Lower lobe of right lung (tissue), 2 donors: ENCODE measurements around the gene MREG. TPM values are rescaled to one million over a fixed set of nuclear protein-coding genes. Genes with fewer than 3 reads are reported as not detected.

Source experiments
- ATAC-seq, 2 donors: fragments of 200-7000 bp; cut with Tn5 transposase; one replicate each; pipeline ENCODE4 v1.9.1; 2020 to 2022; ENCODE audit warnings: mild to moderate bottlenecking in 2 of 2, moderate library complexity in 2 of 2
- DNase-seq: peaks from one replicate; pipeline ENCODE4 v3.0.0-alpha.2; 2020
- H3K27ac ChIP-seq: fragments of 200-600 bp; one replicate; pipeline ENCODE4 v1.8.0; 2022
- H3K27me3 ChIP-seq: fragments of 200-600 bp; one replicate; pipeline ENCODE4 v1.8.0; 2022; ENCODE audit warnings: low read depth
- H3K36me3 ChIP-seq: fragments of 200-600 bp; one replicate; pipeline ENCODE4 v1.8.0; 2022; ENCODE audit warnings: mild to moderate bottlenecking
- H3K4me1 ChIP-seq: fragments of 200-600 bp; one replicate; pipeline ENCODE4 v1.8.0; 2022
- H3K4me3 ChIP-seq: fragments of 200-600 bp; one replicate; pipeline ENCODE4 v1.8.0; 2022; ENCODE audit warnings: mild to moderate bottlenecking
- H3K9me3 ChIP-seq: fragments of 200-600 bp; one replicate; pipeline ENCODE4 v1.8.0; 2022
- intact Hi-C: fragments of 100-400 bp; cut with DNase I; formaldehyde crosslinking; loops from one replicate; pipeline ENCODE4 v1.11.0; 2022
- total RNA-seq: library from RNA; stranded (reverse); fragmentation: NEBNext Ultra II Directional; extraction: Animal tissue kit (Norgen Biotek cat#: 25700); gene quantifications from one replicate; pipeline ENCODE4 v1.2.1, GENCODE V29; 2021
- TF ChIP-seq, protein P1 (sequence below): fragments of 200-600 bp; IDR thresholded peaks from one replicate; pipeline ENCODE4 v1.8.0; 2022; ENCODE audit warnings: antibody characterized with exemption, mild to moderate bottlenecking
- donor health status: DM: no; HTN: yes; CAD: no; lungs with severe emphysema.

Gene MREG
- total RNA-seq, 1 donor from 2014 or later: 12.7 TPM

DNA sequence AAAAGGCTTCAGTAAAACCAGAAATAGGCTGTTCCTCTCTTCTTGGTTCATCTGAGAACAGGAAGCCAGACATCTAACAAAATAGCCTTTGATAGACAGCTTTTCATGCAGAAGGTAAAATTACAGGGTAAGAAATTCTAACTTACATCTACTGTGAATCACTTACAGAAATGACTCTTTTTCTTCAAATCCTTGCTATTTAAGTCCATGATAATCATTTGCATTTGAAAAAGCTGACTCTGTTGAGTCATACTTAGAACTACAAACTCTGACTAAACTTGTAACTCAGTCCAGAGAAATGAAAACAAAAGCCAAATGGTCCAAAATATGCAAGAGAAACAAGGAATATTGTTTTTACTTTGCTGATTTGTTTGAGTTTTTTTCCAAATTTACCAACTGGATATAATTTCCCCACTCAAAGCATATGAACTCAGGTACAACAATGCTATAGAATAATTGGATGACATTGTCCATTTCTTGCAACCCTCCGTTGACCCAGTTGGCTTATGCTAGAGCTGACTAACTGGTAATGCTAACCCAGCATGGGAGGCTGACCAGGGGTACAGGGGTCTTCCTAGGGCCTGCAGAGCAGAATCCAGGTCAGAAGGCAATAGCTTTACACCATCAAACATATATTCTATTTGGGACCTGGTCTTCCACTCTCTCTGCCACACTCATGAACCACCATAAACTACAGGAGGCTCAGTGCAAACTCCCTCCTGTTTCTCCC, 18.8 kb upstream of the MREG start:
- ATAC-seq: no peak
- TF ChIP-seq, protein P1, sequence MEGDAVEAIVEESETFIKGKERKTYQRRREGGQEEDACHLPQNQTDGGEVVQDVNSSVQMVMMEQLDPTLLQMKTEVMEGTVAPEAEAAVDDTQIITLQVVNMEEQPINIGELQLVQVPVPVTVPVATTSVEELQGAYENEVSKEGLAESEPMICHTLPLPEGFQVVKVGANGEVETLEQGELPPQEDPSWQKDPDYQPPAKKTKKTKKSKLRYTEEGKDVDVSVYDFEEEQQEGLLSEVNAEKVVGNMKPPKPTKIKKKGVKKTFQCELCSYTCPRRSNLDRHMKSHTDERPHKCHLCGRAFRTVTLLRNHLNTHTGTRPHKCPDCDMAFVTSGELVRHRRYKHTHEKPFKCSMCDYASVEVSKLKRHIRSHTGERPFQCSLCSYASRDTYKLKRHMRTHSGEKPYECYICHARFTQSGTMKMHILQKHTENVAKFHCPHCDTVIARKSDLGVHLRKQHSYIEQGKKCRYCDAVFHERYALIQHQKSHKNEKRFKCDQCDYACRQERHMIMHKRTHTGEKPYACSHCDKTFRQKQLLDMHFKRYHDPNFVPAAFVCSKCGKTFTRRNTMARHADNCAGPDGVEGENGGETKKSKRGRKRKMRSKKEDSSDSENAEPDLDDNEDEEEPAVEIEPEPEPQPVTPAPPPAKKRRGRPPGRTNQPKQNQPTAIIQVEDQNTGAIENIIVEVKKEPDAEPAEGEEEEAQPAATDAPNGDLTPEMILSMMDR: no peak
- Histone ChIP-seq H3K4me1 (no peaks in the 10 kb centered on the region), H3K36me3 (peaks cover 19% of the 10 kb centered on the region), H3K4me3 (no peak overlapping the region), H3K27ac (no peak overlapping the region), H3K27me3 (no peaks in the 10 kb centered on the region), H3K9me3 (no peaks in the 10 kb centered on the region)
- intact Hi-C loops: no loop called here
- DNase-seq: no peak

DNA sequence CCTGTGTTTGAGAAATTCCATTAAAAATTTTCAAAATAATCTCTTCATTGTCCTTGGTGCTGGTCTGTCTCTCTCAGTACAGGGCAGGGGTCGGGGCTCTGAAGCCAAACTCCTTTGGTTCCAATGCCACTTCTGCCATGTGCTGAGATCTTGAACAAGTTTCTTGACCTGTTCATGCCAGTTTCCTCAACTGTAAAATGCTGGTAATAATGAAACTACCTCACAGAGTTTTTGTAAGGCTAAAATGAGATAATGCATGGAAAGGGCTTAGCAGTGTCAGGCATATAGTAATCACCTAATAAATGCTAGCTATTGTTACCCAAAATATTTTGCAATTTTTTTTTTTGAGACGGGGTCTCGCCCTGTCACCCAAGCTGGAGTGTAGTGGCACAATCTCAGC, 16.9 kb upstream of the MREG start:
- intact Hi-C loops: no loop called here
- ATAC-seq: no peak
- no peak overlapping the region for H3K27ac ChIP-seq
- peaks cover 17% of the 10 kb centered on the region for H3K36me3 ChIP-seq
- no peaks in the 10 kb centered on the region for H3K27me3 ChIP-seq
- H3K4me3 ChIP-seq: no peak overlapping the region
- H3K4me1 ChIP-seq: peaks cover 3% of the 10 kb centered on the region
- TF ChIP-seq, protein P1: no peak
- no peak for DNase-seq
- H3K9me3 ChIP-seq: no peaks in the 10 kb centered on the region

DNA sequence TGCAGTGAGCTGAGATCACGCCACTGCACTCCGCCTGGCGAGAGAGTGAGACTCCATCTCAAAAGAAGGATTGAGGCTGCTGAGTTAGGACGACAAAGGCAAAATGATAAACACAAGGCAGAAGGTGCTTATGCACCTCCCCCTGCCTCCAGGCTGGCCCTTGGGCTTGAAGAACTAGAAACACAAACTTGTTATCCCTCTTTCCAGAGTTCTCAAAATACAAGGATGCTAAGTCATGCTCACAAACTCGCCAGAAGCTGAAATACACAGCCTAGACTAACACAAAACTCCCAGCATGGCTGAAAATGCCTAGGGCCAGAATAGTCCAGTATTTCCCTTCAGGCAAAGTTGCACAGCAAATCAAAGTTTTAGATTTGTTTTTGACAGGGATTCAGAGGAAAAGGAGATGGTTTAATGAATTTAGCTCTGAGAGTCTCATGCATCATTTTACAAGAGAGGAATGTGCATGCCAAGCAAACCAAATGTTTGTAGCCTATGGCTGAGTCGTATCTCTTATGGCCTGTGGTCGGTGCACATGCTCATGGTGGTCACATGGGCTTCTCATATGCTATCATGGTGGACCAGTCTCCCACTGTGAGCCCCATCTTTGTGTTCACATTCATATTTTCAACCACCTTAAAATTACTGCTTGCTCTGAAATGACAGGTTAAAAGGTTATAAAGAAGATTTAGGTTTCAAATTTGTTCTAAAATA, 16.2 kb upstream of the MREG start:
- H3K4me1 ChIP-seq: peaks cover 3% of the 10 kb centered on the region
- H3K27me3 ChIP-seq: no peaks in the 10 kb centered on the region
- H3K9me3 ChIP-seq: no peaks in the 10 kb centered on the region
- no peak for DNase-seq
- ATAC-seq: no peak
- no peak overlapping the region for H3K4me3 ChIP-seq
- TF ChIP-seq, protein P1: no peak
- peaks cover 17% of the 10 kb centered on the region for H3K36me3 ChIP-seq
- H3K27ac ChIP-seq: no peak overlapping the region
- intact Hi-C loops: no loop called here

DNA sequence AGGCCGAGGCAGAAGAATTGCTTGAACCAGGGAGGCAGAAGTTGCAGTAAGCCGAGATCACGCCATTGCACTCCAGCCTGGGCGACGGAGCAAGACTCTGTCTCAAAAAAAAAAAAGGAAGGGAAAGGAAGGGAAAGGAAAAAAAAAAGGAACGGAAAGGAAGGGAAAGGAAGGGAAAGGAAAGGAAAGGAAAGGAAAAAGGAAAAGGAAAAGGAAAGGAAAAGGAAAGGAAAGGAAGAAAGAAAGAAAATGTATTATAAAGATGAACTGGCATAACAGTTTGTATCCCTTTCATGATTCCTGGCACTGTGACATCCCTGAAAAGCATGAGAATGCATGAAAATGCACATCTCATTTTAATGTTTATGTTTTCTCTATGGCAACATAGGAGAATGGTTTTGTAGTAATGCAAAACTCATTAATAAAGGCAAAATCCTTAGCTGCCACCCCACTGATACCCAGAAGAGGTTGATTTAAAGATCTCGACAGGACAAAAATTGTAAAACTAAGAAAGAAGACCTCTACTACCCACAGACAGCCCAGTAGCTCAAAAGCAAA, 11.5 kb upstream of the MREG start:
- Histone ChIP-seq H3K4me3 (no peak overlapping the region), H3K36me3 (peaks cover 14% of the 10 kb centered on the region), H3K27me3 (no peaks in the 10 kb centered on the region), H3K27ac (no peak overlapping the region), H3K9me3 (no peaks in the 10 kb centered on the region), H3K4me1 (peaks cover 3% of the 10 kb centered on the region)
- no peak for ATAC-seq
- no peak for DNase-seq
- TF ChIP-seq, protein P1: no peak
- intact Hi-C loops: no loop called here

DNA sequence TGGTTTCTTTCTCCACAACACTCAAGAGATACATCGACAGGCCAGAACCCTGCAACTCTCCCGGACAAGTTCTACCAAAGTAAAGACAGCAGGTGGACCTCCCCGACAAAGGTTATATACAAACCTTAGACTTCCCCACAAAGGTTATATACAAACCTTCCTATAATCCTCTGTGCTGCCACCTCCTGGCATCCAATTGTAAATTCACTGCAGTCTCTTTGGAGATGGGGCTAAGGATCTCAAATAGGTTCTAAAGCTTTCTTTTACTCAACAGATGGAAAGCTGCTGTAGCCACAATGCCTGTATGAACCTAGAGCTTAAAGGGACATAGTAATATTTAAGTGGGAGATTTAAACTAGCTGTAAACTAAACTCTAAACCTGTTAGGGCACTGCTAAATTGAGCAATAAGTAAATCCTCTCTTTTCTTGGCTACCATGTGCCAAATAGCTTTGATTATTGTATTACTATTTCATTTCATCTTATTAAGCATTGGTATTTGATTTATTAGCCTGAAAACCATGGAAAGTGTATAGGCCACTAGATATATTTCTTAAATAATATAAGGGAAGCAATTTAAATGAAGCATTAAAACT, 9.8 kb upstream of the MREG start:
- Histone ChIP-seq H3K4me1 (peaks cover 3% of the 10 kb centered on the region), H3K9me3 (no peaks in the 10 kb centered on the region), H3K36me3 (no peaks in the 10 kb centered on the region), H3K4me3 (no peak overlapping the region), H3K27me3 (no peaks in the 10 kb centered on the region), H3K27ac (no peak overlapping the region)
- DNase-seq (no peak), ATAC-seq (peak; percentile 59 to 79)
- intact Hi-C loops: no loop called here
- TF ChIP-seq, protein P1: peak; percentile 60
